HUDEP-2 (cell line): ENCODE results near the gene C20orf144.

Source experiments
- DNase-seq, 76 experiments: peaks; one replicate each; lab custom pipeline; 2025; ENCODE audit not compliant: unreplicated experiment in 76 of 76; lab: John Stamatoyannopoulos, UW

C20orf144 gene

GRCh38 chr20:33676121-33676520 lies 14.0 kb downstream of the C20orf144 start:
- no peak for DNase-seq

DNA sequence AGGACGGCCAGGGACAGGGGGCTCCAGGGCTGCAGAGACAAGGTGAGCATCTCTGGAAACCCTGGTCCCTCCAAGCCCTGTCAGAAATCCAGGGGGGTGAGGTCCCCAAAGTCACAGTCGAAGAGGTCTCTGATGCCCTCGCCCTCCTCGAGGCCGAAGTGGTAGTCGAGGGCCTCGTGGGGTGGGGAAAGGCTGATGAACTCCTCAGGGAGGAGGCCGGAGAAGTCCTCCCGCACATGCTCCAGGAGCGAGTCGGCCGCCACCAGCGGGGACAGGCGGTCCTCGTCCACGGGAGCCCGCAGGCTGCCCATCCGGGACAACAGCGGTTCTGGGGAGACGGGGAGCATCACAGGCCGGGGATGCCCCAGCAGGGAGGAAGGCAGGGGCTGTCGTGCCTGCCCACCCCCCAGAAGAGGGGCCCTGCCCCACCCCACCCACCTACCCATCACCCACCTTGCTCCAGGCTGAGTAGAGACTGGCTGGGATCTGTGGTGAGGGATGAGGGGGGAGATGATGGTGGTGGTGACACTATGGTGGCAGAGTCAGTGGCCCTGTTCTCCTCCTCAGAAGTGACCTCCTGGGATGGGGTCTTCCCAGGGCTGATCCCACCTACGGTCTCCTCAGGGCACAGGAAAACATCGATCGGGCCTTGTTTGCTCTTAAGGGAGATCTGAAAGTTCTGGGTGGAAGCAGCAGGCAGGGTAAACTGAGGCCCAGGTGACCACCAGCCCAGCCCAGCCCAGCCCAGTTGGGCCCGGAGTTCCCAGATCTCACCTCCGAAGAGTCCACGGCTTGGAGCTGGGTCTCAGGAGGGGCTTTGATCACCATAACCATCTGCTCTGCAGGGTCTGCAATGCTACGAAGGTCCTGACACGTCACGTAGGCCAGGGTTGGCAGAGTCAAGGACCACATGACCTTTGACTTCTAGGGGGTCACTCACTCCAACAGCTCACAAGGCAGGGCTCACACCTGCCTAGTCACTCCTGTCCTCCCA lies 14.8 kb downstream of the C20orf144 start:
- no peak for DNase-seq

DNA sequence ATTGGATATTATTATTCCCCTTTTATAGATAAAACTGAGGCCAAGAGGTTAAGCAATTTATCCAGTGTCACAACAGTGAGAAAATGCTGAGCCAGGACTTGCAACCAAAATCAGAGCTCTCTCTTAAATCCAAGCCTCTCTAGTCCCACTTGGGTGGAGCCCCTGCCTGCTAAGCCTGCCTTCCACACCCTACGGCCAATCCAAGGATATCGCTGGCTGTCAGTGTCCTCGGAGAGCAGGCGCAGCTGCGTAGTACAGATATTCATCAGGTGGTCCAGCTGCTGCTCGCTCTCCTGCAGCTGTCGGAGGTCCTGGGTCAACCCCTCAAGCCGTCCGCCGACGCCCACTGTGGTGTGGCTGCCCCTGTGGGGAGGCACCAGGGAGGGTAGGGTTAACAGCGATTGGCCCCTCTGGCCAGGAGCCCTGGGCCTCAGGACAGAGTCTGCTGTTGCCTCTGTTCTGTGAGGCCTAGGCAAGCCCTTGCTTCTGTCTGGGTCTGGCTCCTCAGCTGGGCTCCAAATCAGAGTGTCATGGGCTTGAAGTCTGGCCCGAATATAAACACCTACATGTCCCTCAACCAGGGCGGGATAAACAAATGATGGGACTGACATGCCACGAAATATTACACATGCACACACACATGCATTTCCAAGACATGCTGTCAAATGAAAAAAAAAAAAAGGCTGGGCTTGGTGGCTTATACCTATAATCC lies 16.0 kb downstream of the C20orf144 start:
- DNase-seq: no peak

DNA sequence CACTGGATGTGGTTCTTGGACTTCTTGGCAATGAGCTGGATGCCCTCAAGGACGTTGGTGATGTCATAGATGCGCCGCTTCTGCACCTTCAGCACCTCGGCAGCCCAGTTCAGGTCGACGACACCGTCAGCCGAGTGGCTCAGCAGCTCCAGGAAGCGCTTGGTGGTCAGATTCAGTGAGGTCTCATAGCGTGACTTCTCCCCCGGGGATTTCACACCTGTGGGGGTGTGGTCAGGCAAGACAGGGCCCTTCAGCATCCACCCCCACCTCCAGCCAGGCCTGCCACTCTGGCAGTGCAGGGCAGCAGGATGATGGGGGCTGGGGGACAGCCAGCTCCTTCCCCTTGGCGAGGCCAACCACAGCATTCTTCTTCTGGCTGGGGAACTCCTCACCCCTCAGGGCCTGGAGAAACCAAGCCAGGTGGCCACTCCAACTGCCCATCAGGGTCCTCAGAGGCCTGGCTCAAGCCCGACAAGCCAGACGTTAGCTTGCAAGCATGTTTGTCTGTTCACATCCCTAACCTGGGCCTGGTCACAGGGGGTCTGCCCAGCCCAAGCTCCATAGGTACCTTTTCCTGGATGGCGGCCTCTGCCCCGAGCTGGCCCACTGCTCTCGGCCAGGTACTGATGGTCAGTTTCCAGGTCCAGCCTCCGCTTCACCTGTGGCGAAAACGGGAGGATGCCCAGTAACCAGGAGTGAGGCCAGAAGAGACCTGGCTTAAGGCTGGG lies 17.8 kb downstream of the C20orf144 start:
- no peak for DNase-seq

- DNase-seq: no peak
Measured at GRCh38 chr20:33680686-33681085, 18.6 kb downstream of the C20orf144 start.

DNA sequence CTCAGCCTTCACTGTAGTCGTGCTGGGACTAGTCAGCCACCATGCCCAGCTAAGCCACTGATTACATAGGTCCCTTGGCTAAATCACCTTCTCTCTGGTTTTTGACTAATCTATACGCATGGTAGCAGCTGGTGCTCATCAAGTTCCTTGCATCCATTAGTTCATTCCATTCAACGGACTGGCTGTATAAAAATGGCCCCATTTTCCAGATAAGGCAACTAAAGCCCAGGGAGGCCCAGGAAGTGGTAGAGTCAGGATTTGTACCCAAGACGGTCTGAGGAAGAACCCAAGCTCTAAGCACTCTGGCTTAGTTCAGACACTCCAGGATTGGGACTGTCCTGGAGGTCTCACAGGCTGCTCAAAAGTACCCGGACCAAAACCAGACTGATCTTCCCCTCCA lies 19.2 kb downstream of the C20orf144 start:
- DNase-seq: no peak

DNA sequence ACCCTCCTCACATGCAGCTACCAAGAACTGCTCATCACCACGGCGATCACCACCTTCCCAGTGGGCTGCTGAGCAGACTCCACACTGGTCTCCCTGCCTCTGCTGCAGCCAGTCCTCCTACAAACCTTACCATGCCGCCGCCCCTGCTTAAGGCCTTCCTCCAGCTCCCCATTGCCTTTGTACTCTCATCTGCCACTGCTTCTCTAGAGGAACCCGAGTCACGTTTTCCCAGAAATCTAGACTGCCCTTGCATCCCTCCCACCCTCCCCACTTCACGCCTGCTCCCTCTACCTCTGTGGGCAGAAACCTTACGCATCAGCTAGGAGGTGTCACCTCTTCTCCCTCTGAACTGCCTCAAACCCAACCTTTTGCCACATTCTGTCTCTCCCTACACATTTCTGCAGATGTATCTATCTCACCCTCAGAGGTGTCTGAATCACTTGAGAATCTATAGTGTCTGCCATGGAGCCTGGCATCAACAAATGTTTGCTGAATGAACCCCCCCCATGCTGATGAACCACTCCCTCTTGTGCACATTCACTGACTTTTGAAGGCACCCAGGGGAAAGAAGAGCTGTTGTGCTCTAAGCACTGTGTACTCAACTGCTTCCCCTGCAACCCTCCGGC lies 19.7 kb downstream of the C20orf144 start:
- no peak for DNase-seq

DNA sequence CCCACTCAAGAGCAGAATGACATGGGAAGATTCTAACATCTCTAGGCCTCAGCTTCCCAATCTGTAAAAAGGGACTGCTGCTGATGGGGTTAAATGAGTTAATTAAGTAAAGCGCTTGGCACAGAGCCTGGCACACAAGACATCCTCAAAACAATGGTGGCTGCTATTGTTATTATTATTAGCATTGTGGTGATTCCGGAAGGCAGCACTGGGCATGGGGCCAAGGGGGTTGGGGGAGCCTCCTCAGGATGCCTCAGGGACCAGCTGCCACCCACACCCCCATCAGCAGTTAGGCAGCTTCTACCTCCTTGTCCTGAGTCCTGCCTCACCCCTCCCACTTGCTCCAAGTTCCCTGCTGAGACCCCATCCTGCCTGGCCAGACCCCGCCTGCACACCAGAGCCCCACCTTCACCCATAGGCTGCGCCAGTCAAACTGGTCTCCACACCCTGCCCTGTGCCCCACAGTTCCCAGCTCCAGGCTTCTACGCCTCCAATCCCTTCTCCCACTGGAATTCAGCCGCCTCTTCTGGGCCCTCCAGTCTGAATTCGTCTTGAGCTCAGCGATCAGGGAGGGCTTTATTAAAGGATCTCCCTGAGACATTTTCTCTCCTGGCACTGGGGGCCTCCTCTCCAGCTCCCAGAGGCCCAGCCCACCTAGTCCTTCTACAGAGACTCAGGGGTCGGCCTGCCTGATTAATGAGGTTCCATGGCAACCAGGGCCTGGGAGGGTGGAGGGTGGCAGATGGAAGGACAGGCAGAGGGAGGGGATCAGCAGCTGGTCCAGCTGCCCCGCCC lies 22.6 kb downstream of the C20orf144 start:
- peak in 4 of 76 experiments; percentile 13 to 59 (median 18) for DNase-seq

DNA sequence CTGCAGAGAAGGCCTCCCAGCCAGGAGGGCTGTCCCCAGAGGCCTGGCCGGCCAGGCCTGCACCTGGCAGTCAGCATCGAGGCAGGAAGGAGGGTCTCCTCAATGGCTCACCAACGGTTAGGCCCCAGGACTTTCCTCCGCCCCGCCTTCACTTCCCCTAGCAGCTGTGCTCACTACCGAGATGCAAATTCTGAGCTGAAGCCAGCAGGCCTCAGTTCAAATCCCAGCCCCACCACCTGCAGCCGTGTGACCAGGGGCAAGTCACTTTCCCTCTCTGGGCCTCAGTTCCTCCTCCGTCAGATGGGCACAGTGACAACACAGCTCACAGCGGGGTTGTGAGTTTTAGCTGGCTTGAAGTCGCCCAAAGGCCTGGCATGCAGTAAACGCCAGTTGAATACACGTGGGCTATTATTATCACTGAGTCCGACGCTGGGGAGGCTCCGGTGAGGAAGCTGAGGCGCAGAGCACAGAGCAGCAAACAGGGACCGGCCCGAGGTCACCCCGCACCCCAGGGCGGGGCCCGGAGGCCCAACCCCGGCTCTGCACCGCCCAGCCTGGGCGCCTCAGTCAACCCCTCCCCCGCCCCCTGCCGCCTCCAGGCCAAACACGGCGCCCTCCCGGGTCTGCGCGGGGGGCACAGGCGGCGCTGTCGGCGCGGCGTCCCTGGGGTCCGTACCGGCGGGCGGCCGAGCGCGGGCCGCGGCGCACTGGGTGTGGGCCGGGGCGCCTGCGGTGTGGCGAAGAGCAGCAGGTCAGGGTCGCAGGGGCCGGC lies 23.4 kb downstream of the C20orf144 start:
- peak in 67 of 76 experiments; percentile 22 to 83 (median 59) for DNase-seq

DNA sequence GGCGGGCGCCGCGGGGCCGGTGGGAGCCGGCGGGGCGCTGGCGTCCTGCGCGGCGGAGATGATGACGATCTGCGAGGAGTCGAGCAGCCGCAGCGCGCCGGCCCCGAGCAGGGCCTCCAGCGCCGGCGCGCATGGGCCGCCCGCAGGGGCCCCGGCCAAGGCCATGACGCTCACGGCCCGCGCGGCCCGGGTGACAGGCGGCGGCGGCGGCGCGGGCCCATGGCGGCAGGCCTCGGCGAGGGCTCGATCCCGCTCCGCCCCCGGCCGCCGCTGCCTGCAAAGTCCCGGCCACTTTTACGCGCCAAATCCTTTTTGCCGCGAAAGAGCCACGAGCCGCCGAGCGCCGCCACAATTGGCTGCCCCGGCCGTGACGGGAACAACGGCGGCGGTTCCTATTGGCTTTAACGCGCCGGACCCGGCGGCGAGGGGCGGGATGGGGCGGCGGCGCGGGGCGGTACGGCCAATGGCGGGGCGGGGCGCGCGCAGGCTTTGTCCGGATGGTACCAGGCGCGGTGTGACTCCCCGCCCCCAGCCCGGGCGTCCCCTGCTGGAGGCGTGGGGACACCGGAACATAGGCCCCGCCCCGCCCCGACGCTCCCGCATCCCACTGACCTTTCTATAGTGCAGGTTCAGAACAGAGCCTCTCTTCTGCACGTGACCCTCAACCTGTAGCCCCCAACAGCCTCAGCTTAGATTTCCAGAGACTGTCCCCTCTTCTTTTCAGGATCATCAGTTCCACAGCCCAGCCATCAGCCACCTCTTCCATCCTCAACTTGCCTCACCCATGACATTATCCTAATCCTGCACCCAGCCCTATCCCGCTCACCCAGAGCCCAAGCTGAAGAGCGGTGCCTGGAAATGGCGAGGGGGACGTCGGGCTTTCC lies 24.2 kb downstream of the C20orf144 start, which contains the start of gene E2F1:
Gene E2F1, minus strand, starts transcription at position 286 of the 884 bp plus-strand sequence. Its CDS starts 121 bp downstream, at position 165.
- DNase-seq: peak in 75 of 76 experiments; percentile 24 to 98 (median 92)

DNA sequence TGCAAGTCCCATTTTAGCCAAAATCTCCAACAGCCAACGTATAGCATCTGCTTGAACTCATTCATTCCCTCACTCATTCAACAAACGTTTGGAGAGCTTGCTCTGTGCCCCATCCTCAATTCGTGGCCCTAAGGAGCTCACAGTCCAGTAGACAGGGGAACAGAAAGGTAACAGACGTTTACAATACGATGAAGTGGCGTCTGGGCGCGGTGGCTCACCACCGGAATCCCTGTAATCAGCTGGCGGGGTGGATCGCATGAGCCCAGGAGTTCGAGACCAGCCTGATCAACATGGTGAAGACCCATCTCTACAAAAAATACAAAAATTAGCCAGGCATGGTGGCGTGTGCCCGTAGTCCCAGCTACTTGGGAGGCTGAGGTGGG lies 24.8 kb downstream of the C20orf144 start:
- no peak for DNase-seq

DNA sequence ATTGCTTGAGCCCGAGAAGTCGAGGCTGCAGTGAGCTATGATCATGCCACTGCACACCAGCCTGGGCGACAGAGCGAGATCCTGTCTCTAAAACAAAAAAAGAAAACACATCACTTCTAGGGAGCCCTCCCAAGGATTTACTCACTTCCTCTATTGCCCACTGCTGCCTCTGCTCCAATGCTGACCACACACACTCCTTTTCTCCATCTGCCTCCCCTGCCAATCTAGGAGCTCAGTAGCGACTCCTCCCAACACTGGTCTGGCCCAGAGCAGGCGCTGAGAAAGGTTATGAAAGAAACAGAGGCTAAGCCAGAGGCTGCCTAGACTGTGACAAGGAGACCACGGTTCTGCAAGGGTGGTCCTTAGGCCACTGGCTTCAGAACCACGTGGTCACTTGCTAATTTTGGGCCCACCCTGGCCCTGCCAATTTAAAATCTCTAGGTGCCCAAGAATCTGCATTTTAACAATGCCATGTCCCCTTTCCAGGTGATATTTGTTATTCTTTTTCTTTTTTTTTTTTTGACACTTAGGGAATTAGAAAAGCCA lies 25.3 kb downstream of the C20orf144 start:
- peak in 13 of 76 experiments; percentile 8 to 47 (median 22) for DNase-seq

DNA sequence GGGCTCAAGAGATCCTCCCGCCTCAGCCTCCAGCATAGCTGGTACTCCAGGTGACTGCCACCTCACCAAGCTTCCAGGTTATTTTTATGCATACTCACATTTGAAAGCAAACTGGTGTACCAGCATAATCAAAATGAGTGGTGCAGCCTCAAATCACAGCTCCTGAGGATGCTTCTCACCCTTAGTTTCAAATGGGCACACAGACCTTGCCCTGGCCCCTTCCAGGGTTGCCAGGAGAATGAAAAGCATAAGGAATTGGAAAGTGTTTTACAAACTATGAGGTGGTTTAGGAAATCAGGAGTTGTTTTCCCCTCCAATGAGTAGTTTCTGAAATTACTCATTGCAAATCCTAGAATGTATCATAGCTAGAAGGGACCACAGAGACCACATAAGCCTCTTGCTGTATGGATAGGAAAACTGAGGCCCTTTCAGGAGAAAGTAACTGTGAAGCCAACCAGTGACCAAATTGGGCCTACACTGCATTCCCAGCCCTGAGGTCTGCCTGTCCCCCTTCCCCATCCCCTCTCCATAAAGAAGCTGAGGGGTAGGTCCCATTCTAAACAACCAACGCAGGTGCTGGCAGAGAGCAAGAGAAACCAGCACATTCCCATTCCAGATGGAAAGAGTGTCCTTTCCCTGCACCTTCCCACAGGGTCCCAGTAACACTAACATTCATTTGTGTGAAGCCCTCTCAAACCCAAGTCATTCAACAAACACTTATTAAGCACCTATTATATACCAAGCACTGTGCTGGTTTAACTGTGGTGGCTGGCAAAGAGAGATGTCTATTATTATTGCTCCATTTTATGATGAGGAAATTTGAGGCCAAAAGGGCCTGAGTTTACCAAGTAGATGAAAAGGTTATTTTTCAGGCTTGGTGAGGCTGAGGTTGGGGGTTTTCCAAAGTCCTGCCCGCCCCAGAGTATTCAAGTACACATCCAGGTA lies 26.1 kb downstream of the C20orf144 start:
- no peak for DNase-seq

DNA sequence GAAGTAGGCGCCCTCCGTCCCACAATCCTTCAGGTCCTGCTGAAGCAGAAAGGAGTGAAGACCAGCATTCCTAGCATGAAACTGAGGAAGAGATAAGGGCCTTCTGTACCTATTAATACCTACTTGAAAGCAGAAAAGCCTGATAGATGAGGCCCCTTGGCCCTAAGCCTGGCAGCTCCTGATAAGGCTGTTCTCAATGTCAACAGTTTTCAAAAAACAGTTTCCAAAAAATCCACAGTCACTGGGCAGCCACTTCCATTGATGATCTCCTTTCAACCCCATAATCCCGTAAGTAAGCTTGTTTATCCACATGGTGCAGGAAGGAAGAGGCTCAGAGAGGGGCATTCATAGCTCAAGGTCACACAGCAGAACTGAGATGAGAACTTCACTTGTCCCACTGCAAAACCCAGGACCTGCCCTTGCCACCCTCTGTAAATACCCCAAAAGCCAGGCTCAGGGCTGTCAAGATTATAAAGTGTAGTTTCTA lies 26.9 kb downstream of the C20orf144 start:
- peak in 67 of 76 experiments; percentile 11 to 82 (median 45) for DNase-seq

DNA sequence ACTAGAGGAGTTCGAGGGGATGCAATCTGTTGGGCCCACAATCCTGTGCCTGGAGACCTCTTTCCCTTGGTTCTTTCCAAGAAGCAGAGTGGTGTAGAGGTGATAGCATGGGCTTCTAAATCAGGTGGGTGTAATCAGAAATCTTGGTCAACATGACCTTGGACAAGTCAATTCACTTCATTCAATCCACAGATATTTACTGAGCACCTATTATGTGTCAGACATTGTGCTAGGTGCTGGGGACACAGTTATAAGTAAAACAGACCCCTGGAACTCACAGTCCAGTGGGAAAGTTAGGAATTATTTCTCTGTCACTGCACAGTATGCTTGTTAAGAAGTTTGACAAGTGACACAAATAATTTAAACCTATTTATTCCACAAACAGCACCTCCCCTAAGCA lies 27.4 kb downstream of the C20orf144 start:
- peak in 2 of 76 experiments; percentile 39 for DNase-seq

DNA sequence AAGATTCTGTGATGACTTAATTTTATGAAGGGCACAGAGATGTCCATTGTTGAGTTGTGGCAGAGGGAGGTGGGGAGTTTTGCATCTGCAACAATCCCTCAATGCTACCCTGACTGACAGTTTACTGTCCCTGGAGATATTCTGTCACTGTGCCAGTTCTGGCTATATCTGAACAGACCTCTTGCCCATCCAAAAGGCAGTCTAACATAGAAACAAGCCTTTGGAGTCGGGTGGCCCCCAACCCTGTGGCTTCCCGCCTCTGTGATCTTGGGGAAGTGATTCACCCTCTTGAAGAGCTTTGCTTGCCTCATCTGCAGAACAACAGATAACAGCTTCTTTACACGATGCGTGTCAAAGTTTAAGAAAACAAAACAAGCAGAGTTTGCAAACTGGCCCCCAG lies 27.8 kb downstream of the C20orf144 start:
- peak in 73 of 76 experiments; percentile 74 to 99 (median 94) for DNase-seq
